GM12874 (cell line): Measurements from ENCODE around the gene SLC4A4.

Source experiments
- CTCF ChIP-seq: IDR thresholded peaks from 2 replicates; pipeline ENCODE4 v1.5.1; 2011; ENCODE audit warnings: low read depth, mild to moderate bottlenecking, control low read depth, low read length, moderate library complexity; ENCODE audit not compliant: insufficient read depth

Gene SLC4A4

DNA sequence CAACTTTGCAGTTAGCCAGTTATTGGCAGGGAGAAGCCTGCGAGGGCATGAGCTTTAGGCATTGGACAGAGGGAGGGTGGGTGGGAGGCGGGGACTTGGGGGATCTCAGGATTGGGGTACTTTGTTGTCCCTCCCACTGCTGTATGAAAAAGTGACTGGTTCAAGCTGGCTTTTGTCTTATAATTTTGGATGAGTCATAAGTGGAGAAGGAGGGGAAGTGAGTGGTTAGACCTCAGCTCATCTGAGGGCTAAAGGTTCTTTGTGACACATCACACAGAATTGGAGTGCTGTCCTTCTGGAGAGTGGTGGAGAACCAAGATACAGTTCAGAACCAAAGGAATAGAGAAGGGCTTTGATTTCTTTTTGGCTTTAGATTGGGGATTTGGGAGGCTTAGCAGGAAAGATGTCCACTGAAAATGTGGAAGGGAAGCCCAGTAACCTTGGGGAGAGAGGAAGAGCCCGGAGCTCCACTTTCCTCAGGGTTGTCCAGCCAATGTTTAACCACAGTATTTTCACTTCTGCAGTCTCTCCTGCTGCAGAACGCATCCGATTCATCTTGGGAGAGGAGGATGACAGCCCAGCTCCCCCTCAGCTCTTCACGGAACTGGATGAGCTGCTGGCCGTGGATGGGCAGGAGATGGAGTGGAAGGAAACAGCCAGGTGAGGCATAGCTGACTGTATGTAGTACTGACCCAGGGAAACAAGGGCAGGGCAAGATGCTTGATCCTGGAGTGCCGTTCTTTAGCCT, at the start of gene SLC4A4:
Gene SLC4A4 (plus strand): TSS at position 175 of the 748 bp plus-strand sequence.
- no peak for TF ChIP-seq CTCF

DNA sequence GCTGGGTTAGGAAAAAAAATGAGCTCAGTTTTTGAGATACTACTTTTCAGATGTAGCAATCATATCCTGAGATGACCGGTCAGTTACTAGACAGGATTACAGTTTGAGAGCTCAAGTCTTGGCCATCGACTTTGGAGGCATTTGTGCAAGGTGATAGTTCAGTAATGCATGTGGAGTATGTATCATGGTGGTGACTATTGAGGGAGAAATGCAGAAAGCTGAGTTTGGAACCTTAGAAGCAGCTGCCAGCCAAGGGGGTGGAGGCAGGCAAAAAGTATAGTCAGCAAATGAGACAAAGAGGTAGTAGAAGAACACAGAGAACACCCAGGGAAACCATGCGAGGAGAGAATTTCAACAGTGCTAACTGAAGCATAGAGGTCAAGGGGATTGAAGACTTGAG, 48.7 kb upstream of the SLC4A4 start:
- no peak for TF ChIP-seq CTCF

- TF ChIP-seq CTCF, result no peak
Observed at GRCh38 chr4:71290476-71290875, 48.3 kb upstream of the SLC4A4 start.

GRCh38 chr4:71292228-71292627, 46.6 kb upstream of the SLC4A4 start:
- TF ChIP-seq CTCF, result no peak

GRCh38 chr4:71293705-71294104, 45.1 kb upstream of the SLC4A4 start:
- TF ChIP-seq CTCF, result no peak

- TF ChIP-seq CTCF, result no peak
Observed at GRCh38 chr4:71294301-71294700, 44.5 kb upstream of the SLC4A4 start.

DNA sequence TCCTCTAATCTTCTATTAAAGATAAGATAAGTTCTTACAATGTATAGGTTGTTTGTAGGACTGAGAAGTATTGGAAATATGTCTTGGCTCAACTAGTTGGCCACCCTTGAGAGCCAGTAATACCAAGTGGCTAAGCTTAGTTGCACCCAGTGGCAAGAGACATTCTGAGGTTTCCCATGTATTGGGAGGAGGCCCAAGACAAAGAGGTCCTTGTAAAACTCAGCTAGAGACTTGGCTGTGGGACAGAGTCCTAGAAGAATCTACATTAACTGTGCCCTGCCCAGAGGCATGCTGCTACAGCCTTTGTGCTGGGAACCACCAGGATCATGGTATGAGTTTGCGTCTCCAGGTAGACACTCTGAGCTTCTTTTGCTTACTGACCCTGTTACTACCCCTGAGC, 41.9 kb upstream of the SLC4A4 start:
- TF ChIP-seq CTCF, result no peak
